Measurements from ENCODE around the gene SULT1C2.
"Not testable (repeated sequence)": the region's sequence is repeated elsewhere in the genome, so short reads cannot be mapped to it uniquely, and the experiment has no call there.

The SULT1C2 gene

GRCh38 chr2:108280466-108280865 lies 8.2 kb upstream of the SULT1C2 start:
- Histone ChIP-seq H4K20me1 (ENCODE audit: insufficient read depth, low read length) (no peaks in the 10 kb centered on the region), H3K9ac (ENCODE audit: low read length) (no peak overlapping the region), H3K4me2 (ENCODE audit: low read length) (no peak overlapping the region), H3K9me3 (ENCODE audit: low read length) (no peaks in the 10 kb centered on the region), H3F3A (ENCODE audit: insufficient read depth, low read length) (no peaks in the 10 kb centered on the region), H3K9me2 (ENCODE audit: low read depth, low read length) (no peaks in the 10 kb centered on the region), H3K4me3 (ENCODE audit: low read depth, low read length, poor library complexity, severe bottlenecking) (no peak overlapping the region), H3K36me3 (ENCODE audit: insufficient read depth, low read length) (no peaks in the 10 kb centered on the region), H3K27me3 (ENCODE audit: insufficient read depth, low read length) (no peaks in the 10 kb centered on the region), H3K27ac (ENCODE audit: low read depth, low read length, poor library complexity, severe bottlenecking) (no peak overlapping the region), H3K79me2 (ENCODE audit: insufficient read depth, low read length) (no peaks in the 10 kb centered on the region), H3K4me1 (ENCODE audit: insufficient read depth, low read length, severe bottlenecking) (no peaks in the 10 kb centered on the region), H2AFZ (ENCODE audit: low read length) (no peak overlapping the region)
- no peak for TF ChIP-seq EZH2 (IDR thresholded peaks at IDR 0.05; ENCODE audit: borderline replicate concordance, low read length)
- TF ChIP-seq, protein P1, sequence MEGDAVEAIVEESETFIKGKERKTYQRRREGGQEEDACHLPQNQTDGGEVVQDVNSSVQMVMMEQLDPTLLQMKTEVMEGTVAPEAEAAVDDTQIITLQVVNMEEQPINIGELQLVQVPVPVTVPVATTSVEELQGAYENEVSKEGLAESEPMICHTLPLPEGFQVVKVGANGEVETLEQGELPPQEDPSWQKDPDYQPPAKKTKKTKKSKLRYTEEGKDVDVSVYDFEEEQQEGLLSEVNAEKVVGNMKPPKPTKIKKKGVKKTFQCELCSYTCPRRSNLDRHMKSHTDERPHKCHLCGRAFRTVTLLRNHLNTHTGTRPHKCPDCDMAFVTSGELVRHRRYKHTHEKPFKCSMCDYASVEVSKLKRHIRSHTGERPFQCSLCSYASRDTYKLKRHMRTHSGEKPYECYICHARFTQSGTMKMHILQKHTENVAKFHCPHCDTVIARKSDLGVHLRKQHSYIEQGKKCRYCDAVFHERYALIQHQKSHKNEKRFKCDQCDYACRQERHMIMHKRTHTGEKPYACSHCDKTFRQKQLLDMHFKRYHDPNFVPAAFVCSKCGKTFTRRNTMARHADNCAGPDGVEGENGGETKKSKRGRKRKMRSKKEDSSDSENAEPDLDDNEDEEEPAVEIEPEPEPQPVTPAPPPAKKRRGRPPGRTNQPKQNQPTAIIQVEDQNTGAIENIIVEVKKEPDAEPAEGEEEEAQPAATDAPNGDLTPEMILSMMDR (IDR thresholded peaks at IDR 0.05; ENCODE audit: low read length), result no peak

DNA sequence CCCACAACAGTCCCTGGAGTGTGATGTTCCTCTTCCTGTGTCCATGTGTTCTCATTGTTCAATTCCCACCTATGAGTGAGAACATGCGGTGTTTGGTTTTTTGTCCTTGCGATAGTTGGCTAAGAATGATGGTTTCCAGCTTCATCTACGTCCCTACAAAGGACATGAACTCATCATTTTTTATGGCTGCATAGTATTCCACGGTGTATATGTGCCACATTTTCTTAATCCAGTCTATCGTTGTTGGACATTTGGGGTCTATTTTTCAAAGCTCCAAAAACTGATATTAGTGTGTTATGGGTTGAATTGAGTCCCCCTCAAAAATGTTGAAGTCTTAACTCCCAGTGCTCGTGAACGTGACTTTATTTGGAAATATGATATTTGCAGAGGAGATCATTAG lies 4.1 kb upstream of the SULT1C2 start:
- H4K20me1 ChIP-seq (ENCODE audit: insufficient read depth, low read length); H3K4me2 ChIP-seq (ENCODE audit: low read length); H3K79me2 ChIP-seq (ENCODE audit: insufficient read depth, low read length); H3K9ac ChIP-seq (ENCODE audit: low read length); H3K4me1 ChIP-seq (ENCODE audit: insufficient read depth, low read length, severe bottlenecking); H3K36me3 ChIP-seq (ENCODE audit: insufficient read depth, low read length); H3K4me3 ChIP-seq (ENCODE audit: low read depth, low read length, poor library complexity, severe bottlenecking); H3K27me3 ChIP-seq (ENCODE audit: insufficient read depth, low read length); H2AFZ ChIP-seq (ENCODE audit: low read length); H3F3A ChIP-seq (ENCODE audit: insufficient read depth, low read length); H3K9me3 ChIP-seq (ENCODE audit: low read length); H3K27ac ChIP-seq (ENCODE audit: low read depth, low read length, poor library complexity, severe bottlenecking); H3K9me2 ChIP-seq (ENCODE audit: low read depth, low read length): not testable (repeated sequence)

GRCh38 chr2:108285616-108286015 lies 3.1 kb upstream of the SULT1C2 start:
- H3K27ac ChIP-seq (ENCODE audit: low read depth, low read length, poor library complexity, severe bottlenecking), result no peak overlapping the region
- no peaks in the 10 kb centered on the region for H3K9me3 ChIP-seq (ENCODE audit: low read length)
- H2AFZ ChIP-seq (ENCODE audit: low read length), result no peak overlapping the region
- H3K9ac ChIP-seq (ENCODE audit: low read length), result no peak overlapping the region
- H4K20me1 ChIP-seq (ENCODE audit: insufficient read depth, low read length), result no peaks in the 10 kb centered on the region
- TF ChIP-seq, protein P1 (IDR thresholded peaks at IDR 0.05; ENCODE audit: low read length), result no peak
- TF ChIP-seq EZH2 (IDR thresholded peaks at IDR 0.05; ENCODE audit: borderline replicate concordance, low read length), result no peak
- no peak overlapping the region for H3K4me2 ChIP-seq (ENCODE audit: low read length)
- no peaks in the 10 kb centered on the region for H3F3A ChIP-seq (ENCODE audit: insufficient read depth, low read length)
- no peak overlapping the region for H3K4me3 ChIP-seq (ENCODE audit: low read depth, low read length, poor library complexity, severe bottlenecking)
- H3K4me1 ChIP-seq (ENCODE audit: insufficient read depth, low read length, severe bottlenecking), result no peaks in the 10 kb centered on the region
- no peaks in the 10 kb centered on the region for H3K27me3 ChIP-seq (ENCODE audit: insufficient read depth, low read length)
- H3K9me2 ChIP-seq (ENCODE audit: low read depth, low read length), result no peaks in the 10 kb centered on the region
- H3K79me2 ChIP-seq (ENCODE audit: insufficient read depth, low read length), result no peaks in the 10 kb centered on the region
- H3K36me3 ChIP-seq (ENCODE audit: insufficient read depth, low read length), result no peaks in the 10 kb centered on the region

- no peak overlapping the region for H3K4me3 ChIP-seq (ENCODE audit: low read depth, low read length, poor library complexity, severe bottlenecking)
- no peak overlapping the region for H3K4me2 ChIP-seq (ENCODE audit: low read length)
- no peaks in the 10 kb centered on the region for H3K9me3 ChIP-seq (ENCODE audit: low read length)
- no peaks in the 10 kb centered on the region for H3K79me2 ChIP-seq (ENCODE audit: insufficient read depth, low read length)
- no peak overlapping the region for H3K9ac ChIP-seq (ENCODE audit: low read length)
- no peak overlapping the region for H3K27ac ChIP-seq (ENCODE audit: low read depth, low read length, poor library complexity, severe bottlenecking)
- H3K36me3 ChIP-seq (ENCODE audit: insufficient read depth, low read length), result no peaks in the 10 kb centered on the region
- H2AFZ ChIP-seq (ENCODE audit: low read length), result no peak overlapping the region
- H3K4me1 ChIP-seq (ENCODE audit: insufficient read depth, low read length, severe bottlenecking), result no peaks in the 10 kb centered on the region
- H3K9me2 ChIP-seq (ENCODE audit: low read depth, low read length), result no peaks in the 10 kb centered on the region
- H3K27me3 ChIP-seq (ENCODE audit: insufficient read depth, low read length), result no peaks in the 10 kb centered on the region
- TF ChIP-seq, protein P1 (IDR thresholded peaks at IDR 0.05; ENCODE audit: low read length), result no peak
- no peak for TF ChIP-seq EZH2 (IDR thresholded peaks at IDR 0.05; ENCODE audit: borderline replicate concordance, low read length)
- no peaks in the 10 kb centered on the region for H4K20me1 ChIP-seq (ENCODE audit: insufficient read depth, low read length)
- H3F3A ChIP-seq (ENCODE audit: insufficient read depth, low read length), result no peaks in the 10 kb centered on the region
These were observed 1.5 kb upstream of the SULT1C2 start for GRCh38 chr2:108287169-108287568.

Data from OCI-LY1 (cell line).